Osteoblast (primary cell): Measurements from ENCODE around the gene NDRG3. TPM values are rescaled to one million over a fixed set of nuclear protein-coding genes. Genes with fewer than 3 reads are reported as not detected.

ENCODE experiments used
- DNase-seq: peaks from one replicate; pipeline ENCODE4 v3.0.0; 2011; ENCODE audit warnings: low spot score, mixed read lengths; ENCODE audit not compliant: insufficient read length; ENCODE audit errors: missing footprints
- H2AFZ ChIP-seq: 2 replicates; pipeline ENCODE4 v1.6.0; 2011; ENCODE audit warnings: mild to moderate bottlenecking, low read length
- H3K27ac ChIP-seq: 2 replicates; pipeline ENCODE4 v1.5.1; 2011; ENCODE audit warnings: mild to moderate bottlenecking, low read depth, low read length, moderate library complexity
- H3K27me3 ChIP-seq: 2 replicates; pipeline ENCODE4 v1.6.0; 2012; ENCODE audit warnings: mild to moderate bottlenecking, control low read depth, inconsistent platforms, low read length, moderate library complexity; ENCODE audit not compliant: insufficient read depth
- H3K36me3 ChIP-seq: 2 replicates; pipeline ENCODE4 v1.5.1; 2011; ENCODE audit warnings: mild to moderate bottlenecking, low read length, control low read depth, moderate library complexity; ENCODE audit not compliant: insufficient read depth
- H3K4me1 ChIP-seq: 2 replicates; pipeline ENCODE4 v1.5.1; 2011; ENCODE audit warnings: mild to moderate bottlenecking, low read length, control low read depth, moderate library complexity; ENCODE audit not compliant: insufficient read depth
- H3K4me2 ChIP-seq: 2 replicates; pipeline ENCODE4 v1.6.0; 2011; ENCODE audit warnings: mild to moderate bottlenecking, low read length; ENCODE audit not compliant: insufficient read depth
- H3K4me3 ChIP-seq: fragments of 200-600 bp; sonication (generic); 3 replicates; pipeline ENCODE4 v1.5.1; 2012; ENCODE audit warnings: mild to moderate bottlenecking, low read length, inconsistent platforms; ENCODE audit not compliant: insufficient read depth
- H3K79me2 ChIP-seq: 2 replicates; pipeline ENCODE4 v1.6.0; 2012; ENCODE audit warnings: mild to moderate bottlenecking, low read length, control low read depth, inconsistent platforms; ENCODE audit not compliant: insufficient read depth
- H3K9me3 ChIP-seq: 2 replicates; pipeline ENCODE4 v1.5.1; 2011; ENCODE audit warnings: low read depth, low read length, control low read depth
- H4K20me1 ChIP-seq: 2 replicates; pipeline ENCODE4 v1.6.0; 2012; ENCODE audit warnings: mild to moderate bottlenecking, low read length, control low read depth; ENCODE audit not compliant: insufficient read depth
- CTCF ChIP-seq: IDR thresholded peaks from 2 replicates; pipeline ENCODE4 v1.5.1; 2011; ENCODE audit warnings: mild to moderate bottlenecking, low read depth, low read length, moderate library complexity; ENCODE audit errors: extremely low read depth
- total RNA-seq: library from RNA; depleted of rRNA; stranded (reverse); fragments of >200 nt; gene quantifications from 2 replicates; pipeline ENCODE4 v1.2.3, GENCODE V29; 2012

NDRG3 gene
- total RNA-seq, 1 donor: 26.4 TPM

- DNase-seq: peak; percentile 44
- Histone ChIP-seq H2AFZ (no peak overlapping the region), H3K79me2 (peaks cover 14% of the 10 kb centered on the region), H3K36me3 (peaks cover 4% of the 10 kb centered on the region), H3K9me3 (no peaks in the 10 kb centered on the region), H3K4me1 (peaks cover 15% of the 10 kb centered on the region), H3K27ac (no peak overlapping the region), H4K20me1 (peaks cover 4% of the 10 kb centered on the region), H3K4me2 (no peak overlapping the region), H3K27me3 (no peaks in the 10 kb centered on the region), H3K4me3 (no peak overlapping the region)
- no peak for TF ChIP-seq CTCF
Observed at GRCh38 chr20:36777576-36777975, 31.7 kb upstream of the NDRG3 start.

GRCh38 chr20:36777167-36777566 lies 31.3 kb upstream of the NDRG3 start:
- DNase-seq: no peak
- H3K9me3 ChIP-seq: no peaks in the 10 kb centered on the region
- H3K27ac ChIP-seq: no peak overlapping the region

GRCh38 chr20:36775826-36776225 lies 29.9 kb upstream of the NDRG3 start:
- Histone ChIP-seq H3K4me1 (peaks cover 17% of the 10 kb centered on the region), H3K79me2 (peaks cover 14% of the 10 kb centered on the region), H2AFZ (no peak overlapping the region), H3K9me3 (no peaks in the 10 kb centered on the region), H3K4me3 (no peak overlapping the region), H4K20me1 (no peaks in the 10 kb centered on the region), H3K27ac (no peak overlapping the region), H3K4me2 (no peak overlapping the region), H3K27me3 (no peaks in the 10 kb centered on the region), H3K36me3 (peaks cover 4% of the 10 kb centered on the region)
- peak; percentile 58 for DNase-seq
- TF ChIP-seq CTCF: no peak

More at GRCh38 chr20:36777167-36777566, 31.3 kb upstream of the NDRG3 start:
- H3K27me3 ChIP-seq: no peaks in the 10 kb centered on the region
- TF ChIP-seq CTCF: no peak
- no peak overlapping the region for H3K4me3 ChIP-seq
- no peak overlapping the region for H2AFZ ChIP-seq
- H3K4me1 ChIP-seq: peaks cover 17% of the 10 kb centered on the region
- no peak overlapping the region for H3K4me2 ChIP-seq
- peaks cover 15% of the 10 kb centered on the region for H3K79me2 ChIP-seq
- H3K36me3 ChIP-seq: peaks cover 4% of the 10 kb centered on the region
- peaks cover 2% of the 10 kb centered on the region for H4K20me1 ChIP-seq

GRCh38 chr20:36775196-36775595 lies 29.3 kb upstream of the NDRG3 start:
- Histone ChIP-seq H3K27ac (peak overlapping the region; percentile 91), H3K4me3 (no peak overlapping the region), H3K4me1 (peaks cover 17% of the 10 kb centered on the region), H3K9me3 (no peaks in the 10 kb centered on the region), H3K36me3 (no peaks in the 10 kb centered on the region), H3K4me2 (peak overlapping the region; percentile 93), H4K20me1 (no peaks in the 10 kb centered on the region), H3K27me3 (no peaks in the 10 kb centered on the region), H3K79me2 (peaks cover 14% of the 10 kb centered on the region), H2AFZ (no peak overlapping the region)
- TF ChIP-seq CTCF: no peak
- DNase-seq: peak; percentile 42
